ENCODE measurements around the gene MEFV.
"Not testable (repeated sequence)": the region's sequence is repeated elsewhere in the genome, so short reads cannot be mapped to it uniquely, and the experiment has no call there.

MEFV gene

GRCh38 chr16:3223913-3224515, 32.4 kb downstream of the MEFV start:
- DNase-seq (ENCODE audit: low read depth in 2 of 3, low spot score in 1 of 3), result no peak

DNA sequence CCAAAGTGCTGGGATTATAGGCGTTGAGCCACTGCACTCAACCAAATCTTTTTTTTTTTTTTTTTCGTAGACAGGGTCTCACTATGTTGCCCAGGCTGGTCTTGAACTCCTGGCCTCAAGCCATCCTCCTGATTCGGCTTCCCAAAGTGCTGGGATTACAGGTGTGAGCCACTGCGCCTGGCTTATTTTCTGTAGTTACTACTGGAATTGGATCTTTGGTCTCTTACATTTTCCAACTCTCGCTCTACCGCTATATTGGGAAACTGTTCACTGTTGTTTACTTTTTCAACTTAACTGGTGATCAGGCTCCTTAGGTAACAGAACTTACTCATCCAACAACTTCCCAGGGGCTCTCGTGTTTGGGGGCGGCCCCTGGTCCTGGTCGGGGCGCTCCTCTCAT, 35.6 kb downstream of the MEFV start:
- DNase-seq (ENCODE audit: low read depth in 2 of 3, low spot score in 1 of 3), result no peak

- DNase-seq (ENCODE audit: low read depth in 2 of 3, low spot score in 1 of 3), result no peak
Measured at GRCh38 chr16:3216263-3216640, 40.2 kb downstream of the MEFV start.

- no peak for DNase-seq (ENCODE audit: low read depth in 2 of 3, low spot score in 1 of 3)
Measured at GRCh38 chr16:3215601-3216262, 40.7 kb downstream of the MEFV start.

- DNase-seq (ENCODE audit: low read depth in 2 of 3, low spot score in 1 of 3), result peak in 1 of 3 donors; percentile 26
Measured at GRCh38 chr16:3214904-3215600, 41.4 kb downstream of the MEFV start.

DNA sequence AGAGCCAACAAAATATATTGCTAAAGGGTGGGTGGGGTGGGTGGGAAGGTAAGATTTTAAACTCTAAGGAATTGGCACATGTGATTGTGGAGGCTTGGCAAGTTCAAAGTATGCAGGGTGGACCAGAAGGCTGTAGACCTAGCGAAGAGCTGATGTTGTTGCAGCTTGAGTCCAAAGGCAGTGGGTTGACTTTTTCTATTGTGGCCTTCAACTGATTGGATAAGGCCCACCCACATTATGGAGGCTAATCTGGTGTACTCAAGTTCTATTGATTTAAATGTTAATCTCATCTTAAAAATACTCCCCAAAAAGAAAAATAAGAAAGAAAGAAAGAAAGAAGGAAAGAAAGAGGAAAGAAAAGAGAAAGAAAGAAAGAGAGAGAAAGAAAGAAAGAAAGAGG, 43.9 kb downstream of the MEFV start:
- DNase-seq (ENCODE audit: low read depth in 2 of 3, low spot score in 1 of 3), result no peak

DNA sequence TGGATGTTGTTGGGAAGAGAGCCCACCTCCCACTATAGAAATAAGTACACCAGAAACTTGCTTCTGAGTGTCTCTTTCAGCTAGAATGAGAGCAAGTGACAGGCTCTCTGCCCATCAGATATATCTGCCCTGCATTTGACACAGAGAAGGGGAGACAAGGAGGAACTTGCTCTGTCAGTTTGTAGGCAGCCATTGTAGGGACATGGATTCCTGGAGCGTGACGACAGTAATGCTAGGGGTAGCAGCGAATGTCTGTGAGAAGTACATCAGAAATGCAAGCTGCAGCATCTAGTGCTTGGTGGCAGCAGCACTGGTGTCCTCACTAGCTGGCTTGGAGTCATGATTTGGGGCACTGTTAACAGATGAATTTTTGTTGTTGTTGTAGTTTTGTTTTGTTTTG, 44.4 kb downstream of the MEFV start:
- no peak for DNase-seq (ENCODE audit: low read depth in 2 of 3, low spot score in 1 of 3)

GRCh38 chr16:3207086-3207953, 49.1 kb downstream of the MEFV start:
- no peak for DNase-seq (ENCODE audit: low read depth in 2 of 3, low spot score in 1 of 3)

DNA sequence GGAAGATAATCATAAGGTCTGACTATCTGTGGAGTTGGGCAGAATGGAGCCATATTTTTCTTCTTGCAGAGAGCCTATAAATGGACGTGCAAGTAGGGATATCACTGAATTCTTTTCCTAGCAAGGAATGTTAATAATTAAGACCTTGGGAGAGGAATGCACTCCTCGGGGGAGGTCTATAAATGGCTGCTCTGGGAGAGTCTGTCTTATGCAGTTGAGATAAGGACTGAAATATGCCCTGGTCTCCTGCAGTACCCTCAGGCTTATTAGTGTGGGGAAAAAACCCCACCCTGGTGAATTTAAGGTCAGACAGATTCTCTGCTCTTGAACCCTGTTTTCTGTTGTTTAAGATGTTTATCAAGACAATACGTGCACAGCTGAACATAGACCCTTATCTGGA, 50.5 kb downstream of the MEFV start:
- DNase-seq (ENCODE audit: low read depth in 2 of 3, low spot score in 1 of 3), result not testable (repeated sequence)

DNA sequence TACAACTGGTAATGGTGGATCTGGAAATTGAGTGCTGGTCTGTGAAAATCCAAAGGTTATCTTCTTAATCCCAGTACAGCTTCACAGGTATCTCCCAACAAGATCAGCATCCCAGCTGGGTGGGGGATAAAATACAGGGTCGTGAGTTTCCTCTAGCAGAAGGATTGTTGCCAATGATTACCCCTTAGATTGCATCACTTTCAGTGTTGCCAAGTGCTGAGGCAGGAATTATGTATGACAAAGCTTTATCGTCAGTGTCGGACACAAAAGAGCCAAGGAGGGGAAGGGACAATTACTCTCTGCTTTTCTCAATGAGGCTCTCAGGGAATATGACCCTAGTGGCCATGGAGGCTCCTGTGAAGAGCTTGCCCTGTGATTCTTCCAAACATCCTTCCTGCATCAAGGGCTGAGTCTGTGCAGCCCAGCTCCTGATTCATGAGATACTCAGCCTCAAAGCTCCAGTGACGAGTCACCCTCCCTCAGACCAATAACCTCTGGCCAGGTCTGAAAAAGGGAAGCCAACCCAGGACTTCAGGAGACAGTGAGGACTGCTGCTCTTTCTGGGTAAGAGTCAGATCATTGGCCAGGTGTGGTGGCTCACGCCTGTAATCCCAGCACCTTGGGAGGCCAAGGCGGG, 53.4 kb downstream of the MEFV start:
- no peak for DNase-seq (ENCODE audit: low read depth in 2 of 3, low spot score in 1 of 3)

DNA sequence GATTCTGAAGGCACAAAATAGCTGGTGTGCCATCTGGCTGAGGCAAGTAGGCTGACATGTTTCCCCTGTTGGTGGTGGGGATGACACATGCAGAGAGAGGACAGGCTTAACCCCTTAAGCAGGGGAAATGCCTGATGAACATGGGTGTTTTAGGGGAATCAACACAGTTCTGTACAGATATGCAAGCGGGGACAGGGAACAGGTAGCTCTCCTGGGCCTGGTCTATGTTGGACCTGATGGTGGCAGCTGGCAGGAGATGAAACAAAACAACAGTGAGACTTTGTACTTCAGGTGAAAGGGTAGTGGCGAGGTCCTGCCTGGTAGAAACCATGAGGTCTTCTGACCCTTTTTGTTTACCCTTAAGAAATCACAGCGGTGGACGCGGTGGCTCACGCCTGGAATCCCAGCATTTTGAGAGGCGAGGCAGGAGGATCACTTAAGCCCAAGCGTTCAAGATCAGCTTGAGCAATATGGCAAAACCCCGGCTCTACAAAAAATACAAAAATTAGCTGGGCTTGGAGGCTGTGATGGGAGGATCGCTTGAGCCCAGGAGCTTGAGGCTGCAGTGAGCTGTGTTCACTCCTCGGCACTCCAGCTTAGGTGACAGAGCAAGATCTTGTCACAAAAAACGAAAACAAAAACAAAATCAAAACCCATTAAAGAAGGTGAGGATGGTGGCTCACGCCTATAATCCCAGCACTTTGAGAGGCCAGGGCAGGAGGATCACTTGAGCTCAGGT, 57.9 kb downstream of the MEFV start:
- DNase-seq (ENCODE audit: low read depth in 2 of 3, low spot score in 1 of 3), result no peak

DNA sequence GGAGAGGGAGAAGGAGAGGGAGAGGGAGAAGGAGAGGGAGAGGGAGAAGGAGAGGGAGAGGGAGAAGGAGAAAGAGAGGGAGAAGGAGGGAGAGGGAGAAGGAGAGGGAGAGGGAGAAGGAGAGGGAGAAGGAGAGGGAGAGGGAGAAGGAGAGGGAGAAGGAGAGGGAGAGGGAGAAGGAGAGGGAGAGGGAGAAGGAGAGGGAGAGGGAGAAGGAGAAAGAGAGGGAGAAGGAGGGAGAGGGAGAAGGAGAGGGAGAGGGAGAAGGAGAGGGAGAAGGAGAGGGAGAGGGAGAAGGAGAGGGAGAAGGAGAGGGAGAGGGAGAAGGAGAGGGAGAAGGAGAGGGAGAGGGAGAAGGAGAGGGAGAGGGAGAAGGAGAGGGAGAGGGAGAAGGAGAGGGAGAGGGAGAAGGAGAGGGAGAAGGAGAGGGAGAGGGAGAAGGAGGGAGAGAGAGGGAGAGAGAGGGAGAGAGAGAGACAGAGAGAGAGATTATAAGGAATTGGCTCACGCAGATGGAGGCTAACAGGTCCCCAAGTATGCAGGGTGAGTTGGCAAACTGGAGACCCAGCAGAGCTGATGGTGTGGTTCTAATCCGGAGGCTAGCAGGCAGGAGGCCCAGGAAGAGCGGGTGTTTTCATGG, 58.6 kb downstream of the MEFV start:
- not testable (repeated sequence) for DNase-seq (ENCODE audit: low read depth in 2 of 3, low spot score in 1 of 3)

- DNase-seq (ENCODE audit: low read depth in 2 of 3, low spot score in 1 of 3), result no peak
Measured at GRCh38 chr16:3195975-3196374, 60.5 kb downstream of the MEFV start.

DNA sequence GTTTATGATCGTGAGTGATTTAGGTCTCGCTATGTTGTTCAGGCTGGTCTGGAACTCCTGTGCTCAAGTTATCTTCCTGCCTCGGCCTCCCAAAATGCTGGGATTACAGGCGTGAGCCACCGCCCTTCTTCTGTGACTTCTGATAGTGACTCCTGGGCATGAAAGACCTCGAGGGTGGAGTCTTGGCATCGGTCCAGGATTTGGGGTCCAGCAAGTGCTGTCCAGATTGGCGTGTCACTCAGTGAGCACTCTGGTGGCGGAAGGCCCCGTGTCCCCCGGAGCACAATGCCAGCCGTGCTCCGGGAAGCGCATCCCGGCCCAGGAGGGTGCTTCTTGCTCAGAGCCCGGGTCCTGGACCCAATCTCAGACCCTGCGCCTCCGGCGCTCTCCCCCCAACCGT, 61.6 kb downstream of the MEFV start:
- DNase-seq (ENCODE audit: low read depth in 2 of 3, low spot score in 1 of 3), result no peak

DNA sequence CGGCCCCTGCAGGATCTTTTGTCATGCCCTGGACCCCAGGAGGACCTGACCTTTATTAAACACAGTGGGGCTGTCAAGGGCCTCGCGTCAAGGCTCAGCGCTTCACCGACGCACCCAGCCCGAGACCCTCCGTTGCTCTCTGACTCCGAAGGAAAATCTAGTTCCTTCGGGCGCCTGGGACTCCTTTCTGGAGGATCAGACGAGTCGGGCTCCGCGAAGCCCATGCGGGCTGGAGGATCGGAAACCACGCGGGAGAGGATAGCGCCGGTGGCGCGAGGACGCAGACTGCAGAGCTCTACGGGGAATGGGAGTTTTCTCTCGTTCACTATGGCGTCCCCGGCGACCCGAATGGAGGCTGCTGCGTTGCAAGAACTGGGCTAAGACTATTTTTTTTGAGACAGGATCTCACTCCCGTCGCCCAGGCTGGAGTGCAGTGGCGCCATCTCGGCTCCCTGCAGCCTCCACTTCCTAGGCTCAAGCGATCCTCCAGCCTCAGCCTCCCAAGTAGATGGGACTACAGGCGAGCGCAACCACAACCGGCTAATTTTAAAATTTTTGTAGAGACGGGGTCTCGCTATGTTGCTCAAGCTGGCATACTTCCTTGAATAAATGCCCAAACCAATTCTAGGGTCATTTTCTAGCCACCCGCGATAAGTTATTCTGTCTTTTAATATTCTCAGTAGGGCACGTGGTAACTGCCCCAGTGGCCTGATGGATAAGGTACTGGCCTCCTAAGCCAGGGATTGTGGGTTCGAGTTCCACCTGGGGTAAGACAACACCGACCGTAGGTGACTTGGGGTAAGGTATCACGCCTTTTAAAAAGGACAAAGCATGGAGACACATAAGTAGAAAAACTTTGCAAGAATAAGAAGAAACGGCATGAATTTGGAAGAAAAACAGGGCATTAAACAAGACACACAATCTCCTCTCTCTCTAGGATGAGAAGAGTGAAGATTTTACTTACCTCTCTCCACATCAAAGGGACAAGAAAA, 62.9 kb downstream of the MEFV start:
- DNase-seq (ENCODE audit: low read depth in 2 of 3, low spot score in 1 of 3), result no peak

- no peak for DNase-seq (ENCODE audit: low read depth in 2 of 3, low spot score in 1 of 3)
Measured at GRCh38 chr16:3192476-3193019, 63.9 kb downstream of the MEFV start.
